Motor neuron (in vitro differentiated cells): ENCODE data around the gene OVOL1. TPM values are rescaled to one million over a fixed set of nuclear protein-coding genes. Genes with fewer than 3 reads are reported as not detected.

Experiments used
- ATAC-seq, 8 experiments: fragments of 200-7000 bp; cut with Tn5 transposase; replicated peaks in 6 of 8; 2 replicates each; pipeline ENCODE4 v1.8.0; 2021; ENCODE audit warnings: mild to moderate bottlenecking in 8 of 8, moderate library complexity in 8 of 8
- H3K27ac ChIP-seq, 2 donors: fragments of 250-450 bp; sonication (Bioruptor Pico); 2 replicates each; pipeline ENCODE4 v1.9.0; 2021; ENCODE audit warnings: antibody characterized with exemption in 2 of 2, mild to moderate bottlenecking in 2 of 2, moderate library complexity in 1 of 2
- H3K4me1 ChIP-seq, 2 donors: fragments of 250-450 bp; sonication (Bioruptor Pico); replicated peaks in 1 of 2; 2 replicates each; pipeline ENCODE4 v1.6.1; 2021; ENCODE audit warnings: antibody characterized with exemption in 2 of 2, mild to moderate bottlenecking in 2 of 2, moderate library complexity in 1 of 2
- H3K4me3 ChIP-seq, 5 donors: fragments of 250-450 bp; sonication (Bioruptor Pico); 2 replicates each; pipeline ENCODE4 v1.9.0; 2021; ENCODE audit warnings: antibody characterized with exemption in 5 of 5, mild to moderate bottlenecking in 5 of 5, moderate library complexity in 4 of 5
- WGBS, 10 experiments: fragments of 450-650 bp; shearing (Covaris generic); methylation state at CpG; one replicate each; pipeline ENCODE4 v1.0.0; 2022; 5-methylcytosine and 5-hydroxymethylcytosine counted together
- in situ Hi-C, 9 experiments: fragments of 400-800 bp; cut with MboI; loops; one replicate each; pipeline ENCODE4 v1.15.0; 2021; ENCODE audit warnings: low sequenced_read_pairs in 9 of 9, low pct_unique_long_range_greater_than_20kb in 2 of 9; ENCODE audit not compliant: unreplicated experiment in 9 of 9
- total RNA-seq, 8 experiments: library from RNA; unstranded; fragments of 300-600 nt; gene quantifications; 2 replicates each; pipeline versions ENCODE4 v1.2.3 to v1.2.4, GENCODE V29; 2022

Gene OVOL1
- total RNA-seq, 8 experiments from 2014 or later = 0.05 to 0.85 (median 0.21) TPM; not detected in 3

DNA sequence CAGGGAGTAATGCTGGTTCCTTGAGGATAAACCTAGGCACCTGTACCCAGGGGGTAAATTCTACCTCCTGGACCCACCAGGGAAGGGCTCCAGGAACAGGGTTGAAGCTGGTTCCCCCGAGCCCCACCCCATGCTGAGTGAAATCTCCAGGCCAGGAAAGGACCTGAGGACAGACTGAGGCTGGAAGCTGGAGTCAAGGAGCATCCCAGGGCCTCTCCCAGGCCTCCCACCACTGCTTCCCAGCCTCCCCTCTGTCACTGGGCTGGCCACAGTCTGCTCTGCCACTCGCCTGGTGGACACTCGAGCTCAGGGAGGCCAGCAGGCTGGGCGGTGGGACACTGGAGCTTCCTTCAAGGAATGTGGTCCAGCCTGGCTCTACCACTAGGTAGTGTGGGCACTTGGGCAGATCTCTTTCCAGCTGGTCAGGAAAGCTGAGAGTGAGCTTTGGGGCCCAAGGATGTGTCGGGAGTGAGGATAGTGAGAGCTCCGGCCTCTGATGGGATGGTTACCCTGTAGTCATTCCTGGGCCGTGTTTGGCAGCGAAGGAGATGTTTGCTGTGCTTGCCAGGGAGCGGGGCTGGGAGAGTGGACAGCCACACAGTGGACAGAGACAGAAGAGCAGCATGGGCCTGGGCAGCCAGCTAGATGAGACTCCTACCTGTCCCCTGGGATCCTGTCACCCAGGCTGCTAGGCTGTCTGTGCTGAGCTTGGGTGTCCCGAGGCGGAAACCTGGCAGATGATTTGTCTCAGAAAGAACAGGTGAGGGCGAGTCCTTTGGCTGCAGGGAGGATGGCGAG lies 3.4 kb downstream of the OVOL1 start:
- Histone ChIP-seq H3K4me1 (peaks cover 4 to 6% of the 10 kb centered on the region in 2 donors), H3K4me3 (no peak overlapping the region), H3K27ac (no peak overlapping the region)
- in situ Hi-C loops = no loop called here
- WGBS, 10 experiments = 48 to 100% (median 86%) methylated on average over 1 to 10 of the region's 13 CpGs; no CpG with 5 or more reads in 3 of the 10 experiments
- peak in 1 of 8 experiments; percentile 14 for ATAC-seq

DNA sequence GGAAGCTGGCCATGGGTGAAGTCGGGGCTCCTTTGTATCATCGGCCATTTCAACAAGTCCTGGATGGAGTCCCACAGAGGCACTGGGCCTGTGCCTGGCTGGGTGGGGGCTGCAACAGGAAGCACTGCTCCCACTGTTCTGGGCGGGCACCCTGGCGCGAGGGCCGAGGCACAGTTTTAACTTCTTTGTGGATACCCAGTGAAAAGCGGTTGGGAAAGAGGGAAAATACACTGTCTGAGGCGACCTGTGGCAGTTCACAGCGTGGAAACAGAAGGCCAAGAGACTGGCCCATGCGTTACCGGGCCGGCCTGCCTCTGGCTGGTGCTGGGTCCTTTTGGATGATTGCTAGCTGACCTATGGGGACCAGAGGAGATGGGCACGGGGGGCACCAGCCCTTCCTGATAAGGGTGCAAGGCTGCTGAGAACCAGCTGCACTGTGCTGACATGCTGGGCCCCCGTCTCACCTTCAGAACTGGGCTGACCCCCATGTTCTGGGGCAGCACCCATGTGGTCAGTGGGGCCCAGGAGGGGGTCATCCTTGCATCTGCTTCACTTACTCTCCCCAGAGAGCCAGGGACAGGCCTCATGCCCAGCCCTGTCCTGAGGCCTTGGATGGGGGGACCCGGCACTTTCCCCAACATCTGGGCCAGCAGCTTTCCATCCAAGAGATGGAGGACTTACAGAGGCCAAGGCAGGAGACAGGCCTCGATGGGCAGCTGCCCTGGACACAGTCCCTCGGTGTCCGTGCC lies 4.2 kb downstream of the OVOL1 start:
- Histone ChIP-seq H3K27ac (no peak overlapping the region), H3K4me3 (no peak overlapping the region), H3K4me1 (peaks cover 4 to 6% of the 10 kb centered on the region in 2 donors)
- 81 to 100% (median 100%) methylated on average over 1 to 6 of the region's 18 CpGs; no CpG with 5 or more reads in 7 of the 10 experiments for WGBS, 10 experiments
- in situ Hi-C loops = no loop called here
- no peak for ATAC-seq

DNA sequence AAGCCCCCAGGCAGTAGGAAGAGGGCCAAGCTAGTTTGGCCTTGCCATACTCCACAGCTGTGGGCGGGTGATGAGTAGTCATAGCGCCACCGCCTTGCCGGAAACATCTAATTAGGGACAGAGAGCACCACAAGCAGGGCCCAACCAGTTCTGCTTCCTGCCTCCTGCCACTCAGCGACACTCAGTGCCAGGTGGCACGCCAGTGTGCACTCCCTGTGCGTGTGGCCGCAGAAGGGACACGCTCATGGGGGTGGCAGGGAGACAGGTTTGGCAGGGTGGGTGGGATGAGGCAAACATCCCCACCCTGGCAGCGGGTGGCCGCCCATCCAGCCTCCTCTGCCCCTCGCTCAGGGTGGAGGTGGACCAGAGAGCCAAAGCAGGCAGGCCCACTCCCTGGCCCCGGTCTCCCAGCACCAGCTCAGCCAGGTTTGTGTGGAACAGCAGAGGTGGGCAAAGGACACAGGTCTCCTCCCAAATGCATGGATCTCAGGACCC lies 4.9 kb downstream of the OVOL1 start:
- in situ Hi-C loops = no loop called here
- whole genome bisulfite sequencing, 10 experiments = 60 to 82% methylated on average over 4 to 7 of the region's 13 CpGs; no CpG with 5 or more reads in 8 of the 10 experiments
- Histone ChIP-seq H3K4me3 (no peak overlapping the region), H3K27ac (no peak overlapping the region), H3K4me1 (peaks cover 3 to 4% of the 10 kb centered on the region in 2 donors)
- ATAC-seq = peak in 2 of 8 experiments; percentile 64 to 70

DNA sequence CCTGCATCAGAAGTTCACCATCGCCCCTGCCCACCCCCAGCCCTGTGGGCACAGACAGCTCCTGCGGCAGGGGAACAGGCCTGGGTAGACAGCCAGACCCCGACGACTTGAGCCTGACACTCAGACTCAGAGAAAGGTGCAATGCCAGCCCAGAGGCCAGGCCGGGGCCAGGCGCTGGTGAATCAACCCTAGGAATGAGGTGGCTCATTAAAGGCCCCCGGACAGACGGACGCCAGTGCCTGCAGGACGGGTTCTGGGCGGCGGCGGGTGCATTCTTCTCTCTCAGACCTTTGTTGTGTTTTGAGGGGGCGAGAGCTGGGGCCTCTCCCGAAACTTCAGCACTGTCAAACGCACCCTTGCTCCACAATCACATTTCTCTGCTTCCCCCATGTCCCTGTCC lies 5.6 kb downstream of the OVOL1 start:
- Histone ChIP-seq H3K4me3 (no peak overlapping the region), H3K4me1 (peaks cover 1 to 4% of the 10 kb centered on the region in 2 donors), H3K27ac (no peak overlapping the region)
- no peak for ATAC-seq
- in situ Hi-C loops = no loop called here
- 50 to 100% (median 70%) methylated on average over 1 to 12 of the region's 16 CpGs; no CpG with 5 or more reads in 4 of the 10 experiments for WGBS, 10 experiments

DNA sequence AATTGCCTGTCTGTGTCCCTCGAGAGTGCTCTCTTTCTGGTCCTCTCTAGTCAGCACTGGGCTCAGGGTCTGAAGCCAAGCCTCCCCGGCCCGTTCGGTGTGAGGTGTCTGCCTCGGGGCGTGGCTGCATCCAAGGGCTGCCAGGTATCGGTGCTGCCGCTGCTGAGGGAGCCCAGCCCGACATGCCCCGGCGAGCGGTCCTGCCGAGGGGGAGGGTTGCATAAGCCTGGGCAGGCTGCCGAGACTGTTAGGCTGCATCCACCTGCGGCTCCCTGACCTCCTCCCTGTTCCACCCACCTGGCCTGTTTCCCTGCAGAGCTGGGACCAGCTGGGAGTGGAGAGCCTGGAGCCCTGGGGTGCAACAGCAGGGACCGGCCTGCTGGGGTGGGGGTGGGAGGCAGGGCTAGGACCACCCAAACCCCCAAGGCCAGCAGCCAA lies 6.3 kb downstream of the OVOL1 start:
- ATAC-seq = no peak
- in situ Hi-C loops = no loop called here
- Histone ChIP-seq H3K27ac (no peak overlapping the region), H3K4me3 (no peak overlapping the region), H3K4me1 (no peaks in the 10 kb centered on the region)
- 59 to 84% (median 69%) methylated on average over 4 to 8 of the region's 16 CpGs; no CpG with 5 or more reads in 6 of the 10 experiments for WGBS, 10 experiments

DNA sequence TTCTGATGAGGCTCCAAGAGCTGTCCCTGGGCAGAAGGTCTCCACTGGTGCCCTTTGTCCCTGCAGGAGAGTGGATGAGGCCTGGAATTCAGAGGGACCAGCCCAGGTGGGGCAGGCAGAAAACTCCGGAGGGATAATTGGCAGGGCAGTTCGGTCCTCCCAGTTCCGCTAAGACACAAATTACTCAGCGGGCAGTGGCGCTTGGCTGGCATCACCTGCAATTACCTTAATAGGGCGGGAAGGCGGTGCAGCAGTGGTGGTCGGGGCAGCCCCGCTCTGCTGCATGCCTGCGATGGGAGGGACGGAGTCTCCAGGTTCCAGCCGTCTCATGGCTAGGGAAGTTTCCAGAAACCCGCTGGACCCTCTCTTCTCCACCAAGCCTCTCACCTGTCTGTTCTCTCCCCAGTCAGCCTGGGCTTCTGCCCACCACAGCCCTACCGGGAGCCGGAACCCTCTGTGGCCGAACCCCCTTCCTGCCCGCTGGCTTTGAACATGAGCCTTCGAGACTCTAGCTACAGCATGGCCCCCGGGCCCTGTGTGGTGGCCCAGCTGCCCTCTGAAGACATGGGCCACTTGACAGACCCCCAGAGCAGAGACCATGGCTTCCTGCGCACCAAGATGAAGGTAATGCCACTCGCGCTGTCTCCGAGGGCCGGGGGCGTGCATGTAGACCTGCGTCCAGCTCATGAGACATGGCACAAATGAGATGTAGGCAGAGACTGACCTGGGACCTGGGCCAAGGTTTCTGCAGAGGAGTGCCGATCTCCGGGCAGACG lies 7.0 kb downstream of the OVOL1 start:
- in situ Hi-C loops = no loop called here

DNA sequence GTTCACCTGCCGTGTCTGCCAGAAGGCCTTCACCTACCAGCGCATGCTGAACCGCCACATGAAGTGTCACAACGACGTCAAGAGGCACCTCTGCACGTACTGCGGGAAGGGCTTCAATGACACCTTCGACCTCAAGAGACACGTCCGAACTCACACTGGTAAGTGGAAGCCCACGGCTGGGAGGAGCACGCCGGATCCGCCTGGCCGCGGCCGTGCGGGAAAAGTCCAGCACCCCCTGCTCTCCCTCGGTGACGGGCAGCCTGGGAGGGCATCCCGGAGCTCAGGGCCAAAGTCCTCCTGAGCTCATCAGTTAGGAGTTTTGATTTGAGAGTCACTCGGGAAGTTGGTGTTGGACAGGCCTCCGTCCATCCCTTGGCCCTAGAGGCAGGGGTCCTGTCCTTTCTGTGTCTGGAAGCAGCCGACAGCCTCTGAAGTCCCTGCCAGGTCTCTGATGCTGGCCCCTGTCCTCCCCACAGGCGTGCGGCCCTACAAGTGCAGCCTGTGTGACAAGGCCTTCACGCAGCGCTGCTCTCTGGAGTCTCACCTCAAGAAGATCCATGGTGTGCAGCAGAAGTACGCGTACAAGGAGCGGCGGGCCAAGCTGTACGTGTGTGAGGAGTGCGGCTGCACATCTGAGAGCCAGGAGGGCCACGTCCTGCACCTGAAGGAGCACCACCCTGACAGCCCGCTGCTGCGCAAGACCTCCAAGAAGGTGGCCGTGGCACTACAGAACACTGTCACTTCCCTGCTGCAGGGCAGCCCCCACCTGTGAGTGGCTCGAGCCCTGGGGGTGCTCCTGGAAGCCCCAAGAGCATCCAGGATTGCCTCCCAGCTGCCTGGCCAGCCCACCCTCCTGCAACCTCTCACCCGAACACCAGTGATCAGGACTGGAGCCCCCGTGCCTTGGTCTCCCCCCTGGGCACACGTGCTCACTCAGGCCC lies 8.0 kb downstream of the OVOL1 start:
- Histone ChIP-seq H3K4me3 (no peak overlapping the region), H3K4me1 (no peaks in the 10 kb centered on the region), H3K27ac (no peak overlapping the region)
- 56 to 100% (median 86%) methylated on average over 2 to 13 of the region's 42 CpGs; no CpG with 5 or more reads in 5 of the 10 experiments for WGBS, 10 experiments
- in situ Hi-C loops = no loop called here
- no peak for ATAC-seq

More for the DNA sequence above, 7.0 kb downstream of the OVOL1 start:
- Histone ChIP-seq H3K4me1 (no peaks in the 10 kb centered on the region), H3K27ac (no peak overlapping the region), H3K4me3 (no peak overlapping the region)
- 40 to 100% (median 83%) methylated on average over 1 to 9 of the region's 29 CpGs; no CpG with 5 or more reads in 5 of the 10 experiments for WGBS, 10 experiments
- no peak for ATAC-seq

DNA sequence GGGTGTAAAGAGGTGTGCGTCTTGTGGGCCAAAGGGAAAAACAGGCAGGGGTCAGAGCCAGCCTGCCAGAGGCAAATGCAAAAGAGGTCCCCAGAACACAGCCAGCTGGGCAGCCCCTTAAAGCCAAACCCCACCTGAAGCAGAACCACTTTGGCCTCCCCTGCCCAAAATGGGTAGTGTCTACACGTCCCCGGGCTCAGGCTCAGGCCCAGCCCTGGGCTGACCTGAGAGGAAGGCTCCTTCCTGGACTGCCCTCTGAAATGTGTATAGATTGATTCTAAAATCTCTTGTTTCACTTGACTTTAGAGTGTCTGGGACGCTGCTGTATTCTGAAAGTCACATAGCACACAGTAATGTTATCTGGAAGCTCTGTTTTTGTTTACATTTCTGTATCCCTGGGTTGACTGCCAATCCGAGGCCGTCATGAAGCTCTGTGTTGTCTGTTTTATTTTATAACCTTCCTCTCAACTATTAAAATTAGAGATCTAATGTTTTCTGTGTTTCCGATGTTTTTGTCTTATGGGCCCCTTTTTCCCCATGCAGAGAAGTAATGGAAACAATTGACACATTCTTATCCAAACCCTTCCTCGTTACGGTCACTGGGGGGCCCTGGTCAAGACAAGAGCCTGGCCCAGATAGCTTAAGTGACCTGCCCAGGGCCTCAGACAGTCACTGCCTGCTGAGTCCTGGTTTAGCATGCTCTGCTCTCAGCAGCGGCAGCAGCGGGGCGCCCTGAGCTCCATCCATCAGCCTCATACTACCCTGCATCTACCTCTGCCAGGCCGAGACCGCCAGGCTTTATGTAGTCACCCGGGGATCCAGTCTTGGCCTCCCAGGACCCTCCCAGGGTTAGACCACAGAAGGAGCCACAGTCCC lies 10.1 kb downstream of the OVOL1 start:
- Histone ChIP-seq H3K4me3 (no peak overlapping the region), H3K27ac (no peak overlapping the region), H3K4me1 (no peaks in the 10 kb centered on the region)
- no peak for ATAC-seq
- 39 to 77% (median 54%) methylated on average over 2 to 8 of the region's 15 CpGs; no CpG with 5 or more reads in 1 of the 10 experiments for WGBS, 10 experiments
- in situ Hi-C loops = no loop called here

DNA sequence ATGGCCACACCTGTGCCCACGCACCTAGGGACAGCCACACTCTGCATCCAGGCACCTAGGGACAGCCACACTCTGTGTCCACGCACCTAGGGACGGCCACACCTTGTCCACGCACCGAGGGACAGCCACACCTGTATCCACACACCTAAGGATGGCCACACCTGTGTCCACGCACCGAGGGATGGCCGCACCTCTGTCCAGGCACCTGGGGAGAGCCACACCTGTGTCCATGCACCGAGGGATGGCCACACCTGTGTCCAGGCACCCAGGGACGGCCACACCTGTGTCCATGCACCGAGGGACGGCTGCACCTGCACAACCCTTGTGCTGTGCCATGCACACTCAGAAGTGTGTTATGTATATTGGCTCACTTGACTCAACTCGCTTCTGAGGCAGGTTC lies 10.8 kb downstream of the OVOL1 start:
- no peaks in the 10 kb centered on the region for H3K4me1 ChIP-seq
- no peak overlapping the region for H3K27ac ChIP-seq
- in situ Hi-C loops = no loop called here
- WGBS, 10 experiments = 76 to 80% methylated on average over 5 to 11 of the region's 13 CpGs; no CpG with 5 or more reads in 8 of the 10 experiments
- no peak for ATAC-seq
- H3K4me3 ChIP-seq = no peak overlapping the region

DNA sequence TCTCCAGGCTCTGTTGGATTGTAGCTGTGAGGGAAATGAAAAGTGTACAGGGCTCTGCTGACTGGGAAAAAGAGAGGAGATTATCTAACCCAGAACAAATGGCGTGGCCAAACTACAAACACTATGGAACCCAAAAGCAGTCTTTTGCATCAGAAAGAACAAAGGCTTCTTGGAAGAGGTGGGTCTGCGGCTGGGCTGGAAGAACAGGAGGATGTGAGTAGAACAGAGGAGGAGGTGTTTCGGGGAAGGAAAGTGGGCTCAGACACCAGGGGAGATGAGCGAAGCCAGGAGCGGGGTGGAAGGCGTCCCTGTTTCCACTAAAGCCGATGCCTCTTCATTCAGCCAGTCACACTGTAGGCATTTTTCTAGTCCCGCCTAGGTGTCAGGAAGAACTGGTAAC lies 12.0 kb downstream of the OVOL1 start:
- in situ Hi-C loops = no loop called here
- no peak for ATAC-seq
- no peak overlapping the region for H3K27ac ChIP-seq
- H3K4me3 ChIP-seq = no peak overlapping the region
- 57 to 100% (median 79%) methylated on average over 2 to 7 of the region's 8 CpGs; no CpG with 5 or more reads in 1 of the 10 experiments for WGBS, 10 experiments
- no peaks in the 10 kb centered on the region for H3K4me1 ChIP-seq
